Cardiac muscle cell (in vitro differentiated cells and primary cell): ENCODE results near the gene SLC16A12. TPM values are rescaled to one million over a fixed set of nuclear protein-coding genes. Genes with fewer than 3 reads are reported as not detected.
A peak's percentile ranks its signal among the peaks of the same experiment; 100 is the strongest.
"Not testable (repeated sequence)": the region's sequence is repeated elsewhere in the genome, so short reads cannot be mapped to it uniquely, and the experiment has no call there.

Source experiments
- DNase-seq, 2 donors: peaks; one replicate each; pipeline versions ENCODE4 v3.0.0 to v3.0.0-alpha.2; 2010 to 2017; ENCODE audit warnings: low read depth in 1 of 2, low spot score in 1 of 2
- H3K27ac ChIP-seq: fragments of 200-600 bp; sonication (generic); 2 replicates; pipeline ENCODE4 v1.5.1; 2016
- H3K27me3 ChIP-seq: fragments of 200-600 bp; sonication (generic); 2 replicates; pipeline ENCODE4 v1.6.0; 2016; ENCODE audit warnings: control low read depth
- H3K36me3 ChIP-seq: fragments of 200-600 bp; sonication (generic); 2 replicates; pipeline ENCODE4 v1.5.1; 2016; ENCODE audit warnings: control low read depth
- H3K4me1 ChIP-seq: fragments of 200-600 bp; sonication (generic); 2 replicates; pipeline ENCODE4 v1.8.1; 2017; ENCODE audit warnings: low read depth, mild to moderate bottlenecking, mixed run types
- H3K4me3 ChIP-seq: fragments of 200-600 bp; sonication (generic); 2 replicates; pipeline ENCODE4 v1.5.1; 2016; ENCODE audit warnings: mild to moderate bottlenecking
- H3K9me3 ChIP-seq: fragments of 200-600 bp; sonication (generic); 2 replicates; pipeline ENCODE4 v1.5.1; 2017; ENCODE audit warnings: low read depth, mild to moderate bottlenecking, control low read depth
- CTCF ChIP-seq: IDR thresholded peaks from 2 replicates; pipeline ENCODE4 v1.5.1; 2012; ENCODE audit warnings: low read depth, mild to moderate bottlenecking, low read length
- polyA plus RNA-seq: library from polyadenylated mRNA; unstranded; fragments of >200 nt; fragmentation: Nextera tagmentation; extraction: Ambion mirVana; gene quantifications from 2 replicates; pipeline ENCODE4 v1.2.1, GENCODE V29; 2016
- total RNA-seq: library from RNA; depleted of rRNA; stranded (reverse); fragments of >200 nt; gene quantifications from 2 replicates; pipeline ENCODE4 v1.2.3, GENCODE V29; 2016

Gene SLC16A12
- total and polyA plus RNA-seq, 2 experiments from 2014 or later, result 7.6 to 8.1 TPM

- peak overlapping the region; percentile 79 for H3K27ac ChIP-seq
- H3K27me3 ChIP-seq, result no peaks in the 10 kb centered on the region
- no peaks in the 10 kb centered on the region for H3K9me3 ChIP-seq
- DNase-seq, result no peak
- no peak for TF ChIP-seq CTCF
- H3K4me3 ChIP-seq, result peak overlapping the region; percentile 48
- H3K36me3 ChIP-seq, result no peaks in the 10 kb centered on the region
- peaks cover 9% of the 10 kb centered on the region for H3K4me1 ChIP-seq
Observed at GRCh38 chr10:89536013-89536354, 590 bp upstream of the SLC16A12 start.

GRCh38 chr10:89534826-89535166 lies 598 bp downstream of the SLC16A12 start:
- no peak for DNase-seq
- no peak for TF ChIP-seq CTCF
- no peaks in the 10 kb centered on the region for H3K36me3 ChIP-seq
- H3K4me1 ChIP-seq, result peaks cover 3% of the 10 kb centered on the region
- no peaks in the 10 kb centered on the region for H3K9me3 ChIP-seq
- peak overlapping the region; percentile 48 for H3K4me3 ChIP-seq
- no peak overlapping the region for H3K27ac ChIP-seq
- no peaks in the 10 kb centered on the region for H3K27me3 ChIP-seq

- Histone ChIP-seq H3K36me3 (no peaks in the 10 kb centered on the region), H3K27ac (no peak overlapping the region), H3K4me1 (peaks cover 3% of the 10 kb centered on the region), H3K9me3 (no peaks in the 10 kb centered on the region), H3K27me3 (no peaks in the 10 kb centered on the region), H3K4me3 (no peak overlapping the region)
- no peak for DNase-seq
- TF ChIP-seq CTCF, result no peak
Observed at GRCh38 chr10:89532476-89532875, 2.9 kb downstream of the SLC16A12 start.

GRCh38 chr10:89531359-89531758 lies 4.0 kb downstream of the SLC16A12 start:
- Histone ChIP-seq H3K9me3 (no peaks in the 10 kb centered on the region), H3K36me3 (no peaks in the 10 kb centered on the region), H3K27ac (no peak overlapping the region), H3K27me3 (no peaks in the 10 kb centered on the region), H3K4me1 (peaks cover 3% of the 10 kb centered on the region), H3K4me3 (no peak overlapping the region)
- DNase-seq, result no peak
- no peak for TF ChIP-seq CTCF

GRCh38 chr10:89529711-89530110 lies 5.7 kb downstream of the SLC16A12 start:
- H3K27ac ChIP-seq, H3K4me3 ChIP-seq, H3K36me3 ChIP-seq, H3K4me1 ChIP-seq, H3K27me3 ChIP-seq, DNase-seq, H3K9me3 ChIP-seq: not testable (repeated sequence)

GRCh38 chr10:89526358-89526757 lies 9.0 kb downstream of the SLC16A12 start:
- no peak overlapping the region for H3K27ac ChIP-seq
- no peaks in the 10 kb centered on the region for H3K36me3 ChIP-seq
- DNase-seq, result no peak
- no peak overlapping the region for H3K4me3 ChIP-seq
- TF ChIP-seq CTCF, result no peak
- no peaks in the 10 kb centered on the region for H3K27me3 ChIP-seq
- H3K9me3 ChIP-seq, result no peaks in the 10 kb centered on the region
- H3K4me1 ChIP-seq, result peaks cover 17% of the 10 kb centered on the region
